GM18868 (cell line): ENCODE measurements around the gene SH3GL1.
"Not testable (repeated sequence)": the region's sequence is repeated elsewhere in the genome, so short reads cannot be mapped to it uniquely, and the experiment has no call there.

ENCODE experiments used
- ATAC-seq: cut with Tn5 transposase; IDR thresholded peaks from one replicate; pipeline ENCODE4 v1.9.1; 2021; ENCODE audit warnings: mild to moderate bottlenecking, moderate library complexity; ENCODE audit not compliant: unreplicated experiment

Gene SH3GL1

GRCh38 chr19:4365791-4366665 lies 34.3 kb downstream of the SH3GL1 start:
- ATAC-seq = no peak

- no peak for ATAC-seq
Measured at GRCh38 chr19:4365341-4365740, 35.0 kb downstream of the SH3GL1 start.

- no peak for ATAC-seq
Measured at GRCh38 chr19:4363571-4364304, 36.6 kb downstream of the SH3GL1 start.

- no peak for ATAC-seq
Measured at GRCh38 chr19:4362831-4363545, 37.4 kb downstream of the SH3GL1 start.

GRCh38 chr19:4362101-4362828 lies 38.1 kb downstream of the SH3GL1 start:
- ATAC-seq = no peak

GRCh38 chr19:4361152-4362046 lies 38.9 kb downstream of the SH3GL1 start:
- ATAC-seq = no peak

GRCh38 chr19:4360641-4361151 lies 39.7 kb downstream of the SH3GL1 start:
- ATAC-seq = no peak

- no peak for ATAC-seq
Measured at GRCh38 chr19:4360081-4360569, 40.2 kb downstream of the SH3GL1 start.

GRCh38 chr19:4359627-4360000 lies 40.7 kb downstream of the SH3GL1 start:
- no peak for ATAC-seq

- ATAC-seq = no peak
Measured at GRCh38 chr19:4358709-4359626, 41.4 kb downstream of the SH3GL1 start.

GRCh38 chr19:4357921-4358326 lies 42.4 kb downstream of the SH3GL1 start:
- ATAC-seq = no peak

GRCh38 chr19:4357095-4357797 lies 43.1 kb downstream of the SH3GL1 start:
- ATAC-seq = no peak

- no peak for ATAC-seq
Measured at GRCh38 chr19:4354897-4355296, 45.5 kb downstream of the SH3GL1 start.

GRCh38 chr19:4354282-4354681 lies 46.1 kb downstream of the SH3GL1 start:
- no peak for ATAC-seq

- ATAC-seq = no peak
Measured at GRCh38 chr19:4352701-4353121, 47.6 kb downstream of the SH3GL1 start.

- no peak for ATAC-seq
Measured at GRCh38 chr19:4350726-4351125, 49.6 kb downstream of the SH3GL1 start.

GRCh38 chr19:4350111-4350510 lies 50.2 kb downstream of the SH3GL1 start:
- ATAC-seq = no peak

GRCh38 chr19:4349225-4349624 lies 51.1 kb downstream of the SH3GL1 start:
- ATAC-seq = not testable (repeated sequence)
